K562 (cell line): ENCODE results near the gene DTX2. TPM values are rescaled to one million over a fixed set of nuclear protein-coding genes. Genes with fewer than 3 reads are reported as not detected.

Experiments used
- ATAC-seq: fragments of 200-7000 bp; cut with Tn5 transposase; 3 replicates; pipeline ENCODE4 v1.9.1; 2020; ENCODE audit warnings: moderate library complexity
- BruUV-seq: library from RNA; stranded (reverse); fragments of 400-500 nt; replicated peaks from 2 replicates; lab custom pipeline; 2021; lab: Mats Ljungman, UMichigan
- CTCF ChIA-PET: fragments of 300-600 bp; formaldehyde crosslinking; extraction: SDS; loops from one replicate; lab custom pipeline; 2021; ENCODE audit warnings: low intra/inter-chr PET ratio; lab: Yijun Ruan, JAX
- POLR2A ChIA-PET: fragments of 300-600, 350-650 bp; sonication (Branson Sonifier 250); formaldehyde crosslinking; extraction: SDS; loops from one replicate; lab custom pipeline; 2021; ENCODE audit warnings: antibody characterized with exemption, inconsistent platforms; lab: Yijun Ruan, JAX
- DNase-seq, 4 experiments: peaks; one replicate each; pipeline versions ENCODE4 v3.0.0 to v3.0.0-alpha.2; 2011 to 2018; ENCODE audit warnings: low spot score in 3 of 4, mixed read lengths in 3 of 4; ENCODE audit errors: extremely low read depth in 1 of 4
- FAIRE-seq: peaks from 2 replicates; lab custom pipeline; 2011; peaks lifted over from hg19 to GRCh38; lab: Jason Lieb, UNC
- H2AFZ ChIP-seq: 2 replicates; pipeline ENCODE4 v1.6.0; 2011; ENCODE audit warnings: low read depth, low read length, control low read depth, inconsistent platforms
- H3K27ac ChIP-seq: fragments of 200-600 bp; 3 replicates; pipeline ENCODE4 v1.8.0; 2011; ENCODE audit warnings: low read depth, mild to moderate bottlenecking, control low read depth, inconsistent platforms, low read length, moderate library complexity, mixed read lengths; ENCODE audit errors: extremely low read depth
- H3K27me3 ChIP-seq, 2 experiments: fragments of 300-600 bp in 1 of 2; 2 replicates in 1 of 2; 3 replicates in 1 of 2; pipeline versions ENCODE4 v1.6.0 to v1.8.0; 2011; ENCODE audit warnings: inconsistent platforms in 2 of 2, low read length in 2 of 2, mild to moderate bottlenecking in 1 of 2, mixed read lengths in 1 of 2, moderate library complexity in 1 of 2; ENCODE audit not compliant: control insufficient read depth in 2 of 2, insufficient read depth in 2 of 2
- H3K36me3 ChIP-seq: fragments of 300-600 bp; 3 replicates; pipeline ENCODE4 v1.8.0; 2011; ENCODE audit warnings: mild to moderate bottlenecking, low read length, inconsistent platforms; ENCODE audit not compliant: control insufficient read depth, insufficient read depth
- H3K4me1 ChIP-seq, 2 experiments: fragments of 200-600 bp in 1 of 2; replicated peaks in 1 of 2; 2 replicates in 1 of 2; 3 replicates in 1 of 2; pipeline versions ENCODE4 v1.5.1 to v1.8.0; 2011; ENCODE audit warnings: inconsistent platforms in 2 of 2, low read length in 2 of 2, mild to moderate bottlenecking in 1 of 2, mixed read lengths in 1 of 2, moderate library complexity in 1 of 2; ENCODE audit not compliant: control insufficient read depth in 2 of 2, insufficient read depth in 2 of 2
- H3K4me2 ChIP-seq: 2 replicates; pipeline ENCODE4 v1.6.1; 2011; ENCODE audit warnings: low read length, control low read depth, inconsistent platforms, mixed read lengths; ENCODE audit not compliant: insufficient read depth
- H3K4me3 ChIP-seq: fragments of 200-600 bp; sonication (generic), shearing (Covaris generic); 2 replicates; pipeline ENCODE4 v1.5.1; 2016; ENCODE audit warnings: control low read depth, inconsistent platforms
- H3K79me2 ChIP-seq: fragments of 200-600 bp; 3 replicates; pipeline ENCODE4 v1.8.0; 2011; ENCODE audit warnings: low read length, inconsistent platforms; ENCODE audit not compliant: control insufficient read depth, insufficient read depth
- H3K9ac ChIP-seq, 2 experiments: 2 replicates each; pipeline versions ENCODE4 v1.6.0 to v1.6.1; 2011; ENCODE audit warnings: low read depth in 2 of 2, low read length in 2 of 2, control low read depth in 1 of 2, inconsistent platforms in 1 of 2, mild to moderate bottlenecking in 1 of 2, mixed read lengths in 1 of 2; ENCODE audit not compliant: insufficient read depth in 1 of 2
- H3K9me1 ChIP-seq: one replicate; pipeline ENCODE4 v1.6.0; 2011; ENCODE audit warnings: inconsistent platforms, mild to moderate bottlenecking, low read length, moderate library complexity; ENCODE audit not compliant: control insufficient read depth, insufficient read depth
- H3K9me3 ChIP-seq: replicated peaks from 2 replicates; pipeline ENCODE4 v1.5.1; 2011; ENCODE audit warnings: low read depth, low read length, inconsistent platforms; ENCODE audit not compliant: control insufficient read depth, insufficient read depth
- H4K20me1 ChIP-seq: replicated peaks from 2 replicates; pipeline ENCODE4 v1.6.1; 2011; ENCODE audit warnings: low read length, inconsistent platforms, mixed read lengths; ENCODE audit not compliant: control insufficient read depth, insufficient read depth
- ARID1B ChIP-seq: fragments of 450-650 bp; IDR thresholded peaks from 2 replicates; pipeline ENCODE4 v1.6.1; 2016; ENCODE audit warnings: antibody characterized with exemption, mild to moderate bottlenecking, inconsistent platforms
- BMI1 ChIP-seq: fragments of 150-350 bp; IDR thresholded peaks from 2 replicates; pipeline ENCODE4 v1.6.1; 2014; ENCODE audit warnings: low read length
- CEBPG ChIP-seq, 3 experiments: fragments of 200-800 bp in 1 of 3; sonication (Bioruptor generic) in 1 of 3; sonication (generic) in 1 of 3; formaldehyde crosslinking in 1 of 3; IDR thresholded peaks in 2 of 3; conservative IDR thresholded peaks in 1 of 3; 2 replicates each; pipeline versions ENCODE4 v1.6.1 to v1.8.0; 2016 to 2022; ENCODE audit warnings: missing compliant biosample characterization in 2 of 3, missing genetic modification characterization in 2 of 3, mild to moderate bottlenecking in 1 of 3, missing genetic modification reagents in 1 of 3
- CXXC5 ChIP-seq: fragments of 250-450 bp; sonication (Bioruptor Pico); IDR thresholded peaks from 2 replicates; pipeline ENCODE4 v1.8.0; 2022; ENCODE audit warnings: inconsistent platforms, mild to moderate bottlenecking, moderate library complexity
- ELF1 ChIP-seq: fragments of 200-800 bp; sonication (Bioruptor generic); IDR thresholded peaks from 2 replicates; pipeline ENCODE4 v1.6.1; 2016; ENCODE audit warnings: missing genetic modification characterization, missing compliant biosample characterization
- FOXJ2 ChIP-seq: fragments of 200-800 bp; sonication (Bioruptor generic); IDR thresholded peaks from 2 replicates; pipeline ENCODE4 v1.6.1; 2016; ENCODE audit warnings: missing genetic modification characterization, missing compliant biosample characterization
- GATA2 ChIP-seq: sonication (generic); formaldehyde crosslinking; IDR thresholded peaks from 2 replicates; pipeline ENCODE4 v1.4.0; 2020; ENCODE audit warnings: mild to moderate bottlenecking, missing genetic modification reagents
- L3MBTL2 ChIP-seq: fragments of 450-650 bp; IDR thresholded peaks from 2 replicates; pipeline ENCODE4 v1.6.1; 2016; ENCODE audit warnings: mild to moderate bottlenecking, moderate library complexity
- LEF1 ChIP-seq: fragments of 450-650 bp; IDR thresholded peaks from 2 replicates; pipeline ENCODE4 v1.6.1; 2016; ENCODE audit warnings: mild to moderate bottlenecking
- RCOR1 ChIP-seq, 2 experiments: IDR thresholded peaks; 2 replicates each; pipeline ENCODE4 v1.6.1; 2012; ENCODE audit warnings: low read depth in 2 of 2, low read length in 2 of 2, borderline replicate concordance in 1 of 2, improper control_type of control experiment in 1 of 2
- SP1 ChIP-seq: sonication (generic); formaldehyde crosslinking; IDR thresholded peaks from 2 replicates; pipeline ENCODE4 v1.8.1; 2022; ENCODE audit warnings: mild to moderate bottlenecking, missing genetic modification reagents
- TAL1 ChIP-seq: fragments of 450-650 bp; IDR thresholded peaks from 2 replicates; pipeline ENCODE4 v1.6.1; 2016; ENCODE audit warnings: mild to moderate bottlenecking
- TCF3 ChIP-seq: sonication (generic); formaldehyde crosslinking; IDR thresholded peaks from 2 replicates; pipeline ENCODE4 v1.4.0; 2020; ENCODE audit warnings: mild to moderate bottlenecking, missing genetic modification reagents
- ZFX ChIP-seq: sonication (generic); formaldehyde crosslinking; IDR thresholded peaks from 2 replicates; pipeline ENCODE4 v1.8.0; 2022; ENCODE audit warnings: mild to moderate bottlenecking, missing genetic modification reagents, moderate library complexity
- WGBS: fragments of 100-300 bp; shearing (Covaris generic); methylation state at CpG from one replicate; pipeline ENCODE4 v1.1.6; 2016; ENCODE audit warnings: low coverage, mixed read lengths; ENCODE audit not compliant: insufficient coverage; ENCODE audit errors: missing lambda C conversion rate; 5-methylcytosine and 5-hydroxymethylcytosine counted together
- in situ Hi-C: fragments of 300-500 bp; cut with MboI; formaldehyde crosslinking; loops from 4 replicates; pipeline ENCODE4 v1.15.0; 2018; ENCODE audit warnings: inconsistent platforms, mixed read lengths
- intact Hi-C: fragments of 100-400 bp; cut with micrococcal nuclease; formaldehyde crosslinking; loops from 2 replicates; pipeline ENCODE4 v1.14.2; 2022
- polyA plus RNA-seq, 8 experiments: library from polyadenylated mRNA; depleted of rRNA in 4 of 8; stranded (reverse) in 5 of 8; unstranded in 3 of 8; fragments of >200 nt; fragmentation: Nextera tagmentation in 2 of 8; fragmentation: Illumina TruSeq in 1 of 8; extraction: Ambion mirVana in 2 of 8; extraction: Trizol in 1 of 8; gene quantifications; 2 replicates each; pipeline versions ENCODE4 v1.2.1 to v1.2.3, GENCODE V29; 2011 to 2014; ENCODE audit warnings: inconsistent platforms in 1 of 8, missing spikeins in 1 of 8
- total RNA-seq, 7 experiments: library from RNA; depleted of rRNA in 6 of 7; stranded (reverse); fragments of >200 nt in 6 of 7; fragmentation: Illumina TruSeq in 2 of 7; extraction: Trizol in 2 of 7; gene quantifications; 2 replicates each; pipeline versions ENCODE4 v1.2.1 to v1.2.3, GENCODE V29; 2011 to 2021; ENCODE audit warnings: low replicate concordance in 1 of 7
- TF ChIP-seq, protein P1 (sequence below): fragments of 450-650 bp; IDR thresholded peaks from one replicate; pipeline ENCODE4 v1.6.1; 2018; ENCODE audit warnings: mild to moderate bottlenecking, moderate library complexity; ENCODE audit not compliant: partially characterized antibody
- TF ChIP-seq, protein P2 (sequence below): fragments of 250-450 bp; sonication (Bioruptor Pico); IDR thresholded peaks from 2 replicates; pipeline ENCODE4 v1.4.0; 2020
- TF ChIP-seq, protein P3 (sequence below), 2 experiments: fragments of 450-650 bp; conservative IDR thresholded peaks; 2 replicates each; pipeline ENCODE4 v1.6.1; 2017; ENCODE audit warnings: mild to moderate bottlenecking in 2 of 2, moderate library complexity in 2 of 2

Gene DTX2
- total and polyA plus RNA-seq, 9 of the 15 experiments (the other 6 are each of a cell fraction or from before 2014, with no cell fraction given), result 0.20 to 31.5 (median 9.8) TPM

DNA sequence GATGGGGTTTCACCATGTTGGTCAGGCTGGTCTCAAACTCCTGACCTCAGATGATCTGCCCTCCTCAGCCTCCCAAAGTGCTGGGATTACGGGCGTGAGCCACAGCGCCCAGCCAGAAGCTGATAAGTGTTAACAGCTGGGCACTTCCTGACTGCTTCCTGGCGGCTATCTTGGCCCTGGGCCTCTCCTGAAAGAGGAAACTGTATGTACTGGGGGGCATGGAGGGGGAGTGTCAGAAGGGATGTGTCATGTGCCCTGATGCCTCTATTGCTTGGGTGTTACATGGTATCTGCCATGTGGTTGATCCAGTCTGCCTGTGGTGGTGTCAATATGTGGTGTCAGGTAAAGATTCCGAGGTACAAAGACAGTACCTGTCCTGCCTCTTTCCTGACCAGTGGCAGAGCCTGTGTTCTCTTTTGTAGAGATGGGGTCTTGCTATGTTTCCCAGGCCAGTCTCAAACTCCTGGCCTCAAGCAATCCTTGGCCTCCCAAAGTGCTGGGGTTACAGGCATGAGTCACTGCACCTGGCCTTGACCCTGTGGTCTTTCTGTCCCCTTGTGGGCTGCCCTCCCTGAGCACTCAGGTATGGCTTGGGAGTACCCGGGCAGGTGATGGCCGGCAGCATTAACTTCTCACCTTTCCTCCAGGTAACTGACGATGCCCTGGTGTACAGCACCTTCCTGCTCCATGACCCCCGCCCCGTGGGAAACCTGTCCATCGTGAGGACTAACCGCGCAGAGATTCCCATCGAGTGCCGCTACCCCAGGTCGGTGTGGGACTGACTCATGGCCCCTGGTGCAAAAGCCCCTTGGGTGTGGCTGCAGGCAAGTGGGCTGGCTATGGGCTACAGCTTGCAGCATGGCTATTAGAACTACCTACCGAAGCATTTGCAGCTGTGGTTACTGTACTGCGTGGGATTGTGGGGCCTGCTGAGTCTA lies 32.4 kb upstream of the DTX2 start:
- DNase-seq, result peak in 3 of 4 experiments; percentile 20 to 41 (median 23)
- H2AFZ ChIP-seq, result no peak overlapping the region
- in situ Hi-C loops (no loop called here), intact Hi-C loops (no loop called here)
- no TSS peak for BruUV-seq
- no peaks in the 10 kb centered on the region for H3K79me2 ChIP-seq
- peak; percentile 49 for ATAC-seq
- H3K9me3 ChIP-seq, result no peaks in the 10 kb centered on the region
- H3K9ac ChIP-seq, result peak overlapping the region in 1 of 2 experiments; percentile 70; a peak in 2 of 4 replicates
- no peak overlapping the region for H3K27ac ChIP-seq
- no peaks in the 10 kb centered on the region for H4K20me1 ChIP-seq
- 46% methylated on average over 18 of the region's 18 CpGs for WGBS
- H3K4me1 ChIP-seq, result peaks cover 4 to 10% of the 10 kb centered on the region in 2 experiments; a peak in 4 of 5 replicates
- H3K4me3 ChIP-seq, result no peak overlapping the region
- no peak overlapping the region; the same call in 1 of the 2 replicates for H3K4me2 ChIP-seq
- CTCF ChIA-PET, result no interaction called here
- no peak for FAIRE-seq
- no peaks in the 10 kb centered on the region for H3K9me1 ChIP-seq
- POLR2A ChIA-PET, result no interaction called here
- H3K36me3 ChIP-seq, result no peaks in the 10 kb centered on the region
- H3K27me3 ChIP-seq, result peaks cover 2 to 9% of the 10 kb centered on the region in 2 experiments; a peak in 3 of 5 replicates
- TF ChIP-seq ZFX (CRISPR knock-in tag), result 0 out of 2 replicates have a peak, but pooled peaks have one; percentile 17
- peak; percentile 86 for TF ChIP-seq CEBPG (CRISPR knock-in tag; IDR thresholded peaks at IDR 0.05)
- TF ChIP-seq CEBPG (tag; conservative IDR thresholded peaks at IDR 0.05 in 1 of 2, IDR thresholded peaks at IDR 0.05 in 1 of 2), result peak in 1 of 2 experiments; percentile 59; a peak in 2 of 4 replicates
- 0 out of 2 replicates have a peak, but pooled peaks have one; percentile 12 for TF ChIP-seq GATA2 (CRISPR knock-in tag)
- TF ChIP-seq ELF1, result peak; percentile 42; the same call in 1 of the 2 replicates
- no peak for TF ChIP-seq BMI1
- TF ChIP-seq TAL1, result peak; percentile 28; the same call in 1 of the 2 replicates
- TF ChIP-seq ARID1B, result peak; percentile 64
- TF ChIP-seq, protein P1, sequence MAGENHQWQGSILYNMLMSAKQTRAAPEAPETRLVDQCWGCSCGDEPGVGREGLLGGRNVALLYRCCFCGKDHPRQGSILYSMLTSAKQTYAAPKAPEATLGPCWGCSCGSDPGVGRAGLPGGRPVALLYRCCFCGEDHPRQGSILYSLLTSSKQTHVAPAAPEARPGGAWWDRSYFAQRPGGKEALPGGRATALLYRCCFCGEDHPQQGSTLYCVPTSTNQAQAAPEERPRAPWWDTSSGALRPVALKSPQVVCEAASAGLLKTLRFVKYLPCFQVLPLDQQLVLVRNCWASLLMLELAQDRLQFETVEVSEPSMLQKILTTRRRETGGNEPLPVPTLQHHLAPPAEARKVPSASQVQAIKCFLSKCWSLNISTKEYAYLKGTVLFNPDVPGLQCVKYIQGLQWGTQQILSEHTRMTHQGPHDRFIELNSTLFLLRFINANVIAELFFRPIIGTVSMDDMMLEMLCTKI, result no peak
- TF ChIP-seq, protein P2, sequence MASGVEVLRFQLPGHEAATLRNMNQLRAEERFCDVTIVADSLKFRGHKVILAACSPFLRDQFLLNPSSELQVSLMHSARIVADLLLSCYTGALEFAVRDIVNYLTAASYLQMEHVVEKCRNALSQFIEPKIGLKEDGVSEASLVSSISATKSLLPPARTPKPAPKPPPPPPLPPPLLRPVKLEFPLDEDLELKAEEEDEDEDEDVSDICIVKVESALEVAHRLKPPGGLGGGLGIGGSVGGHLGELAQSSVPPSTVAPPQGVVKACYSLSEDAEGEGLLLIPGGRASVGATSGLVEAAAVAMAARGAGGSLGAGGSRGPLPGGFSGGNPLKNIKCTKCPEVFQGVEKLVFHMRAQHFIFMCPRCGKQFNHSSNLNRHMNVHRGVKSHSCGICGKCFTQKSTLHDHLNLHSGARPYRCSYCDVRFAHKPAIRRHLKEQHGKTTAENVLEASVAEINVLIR (CRISPR knock-in tag), result no peak
- TF ChIP-seq SP1, result peak; percentile 45; the same call in 1 of the 2 replicates
- peak; percentile 43 for TF ChIP-seq CXXC5 (CRISPR knock-in tag)
- TF ChIP-seq RCOR1 (IDR thresholded peaks at IDR 0.05; ENCODE audit: borderline replicate concordance in 1 of 2, low read depth in 2 of 2, low read length in 2 of 2), result 0 out of 4 replicates have a peak, but pooled peaks of 1 of the 2 experiments have one; percentile 19
- no peak for TF ChIP-seq LEF1
- TF ChIP-seq L3MBTL2, result peak; percentile 41; the same call in 1 of the 2 replicates
- no peak for TF ChIP-seq FOXJ2 (tag)
- TF ChIP-seq, protein P3, sequence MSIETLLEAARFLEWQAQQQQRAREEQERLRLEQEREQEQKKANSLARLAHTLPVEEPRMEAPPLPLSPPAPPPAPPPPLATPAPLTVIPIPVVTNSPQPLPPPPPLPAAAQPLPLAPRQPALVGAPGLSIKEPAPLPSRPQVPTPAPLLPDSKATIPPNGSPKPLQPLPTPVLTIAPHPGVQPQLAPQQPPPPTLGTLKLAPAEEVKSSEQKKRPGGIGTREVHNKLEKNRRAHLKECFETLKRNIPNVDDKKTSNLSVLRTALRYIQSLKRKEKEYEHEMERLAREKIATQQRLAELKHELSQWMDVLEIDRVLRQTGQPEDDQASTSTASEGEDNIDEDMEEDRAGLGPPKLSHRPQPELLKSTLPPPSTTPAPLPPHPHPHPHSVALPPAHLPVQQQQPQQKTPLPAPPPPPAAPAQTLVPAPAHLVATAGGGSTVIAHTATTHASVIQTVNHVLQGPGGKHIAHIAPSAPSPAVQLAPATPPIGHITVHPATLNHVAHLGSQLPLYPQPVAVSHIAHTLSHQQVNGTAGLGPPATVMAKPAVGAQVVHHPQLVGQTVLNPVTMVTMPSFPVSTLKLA (conservative IDR thresholded peaks at IDR 0.05), result peak in 1 of 2 experiments; percentile 41; a peak in 1 of 4 replicates
- TF ChIP-seq TCF3, result peak; percentile 58
